OCI-LY7 (cell line): ENCODE data around the gene PLA2G15. TPM values are rescaled to one million over a fixed set of nuclear protein-coding genes. Genes with fewer than 3 reads are reported as not detected.

Experiments used
- BruUV-seq: library from RNA; stranded (reverse); fragments of 400-500 nt; replicated peaks from 2 replicates; lab custom pipeline; 2021; lab: Mats Ljungman, UMichigan
- CTCF ChIA-PET: fragments of 300-600 bp; sonication (Branson Sonifier 250); formaldehyde crosslinking; loops from one replicate; lab custom pipeline; 2022; ENCODE audit warnings: antibody characterized with exemption; ENCODE audit not compliant: unreplicated experiment; lab: Charles Lee
- POLR2A ChIA-PET: fragments of 300-600 bp; sonication (Branson Sonifier 250); formaldehyde crosslinking; loops from one replicate; lab custom pipeline; 2022; ENCODE audit warnings: antibody characterized with exemption; lab: Charles Lee
- DNase-seq: peaks from one replicate; pipeline ENCODE4 v3.0.0-alpha.2; 2015; ENCODE audit warnings: low spot score
- H2AFZ ChIP-seq: fragments of 200-600 bp; sonication (generic), shearing (Covaris generic); 2 replicates; pipeline ENCODE4 v1.6.1; 2014; ENCODE audit warnings: mild to moderate bottlenecking, antibody characterized with exemption, low read length, moderate library complexity
- H3K27ac ChIP-seq: fragments of 200-600 bp; sonication (generic); 2 replicates; pipeline ENCODE4 v1.5.1; 2014; ENCODE audit warnings: mixed run types, low read depth, mild to moderate bottlenecking, moderate library complexity, low read length, inconsistent platforms; ENCODE audit not compliant: poor library complexity, severe bottlenecking
- H3K36me3 ChIP-seq: fragments of 200-600 bp; sonication (generic); 2 replicates; pipeline ENCODE4 v1.6.1; 2014; ENCODE audit warnings: mild to moderate bottlenecking, antibody characterized with exemption, low read length, moderate library complexity, mixed read lengths; ENCODE audit not compliant: insufficient read depth
- H3K4me1 ChIP-seq: fragments of 200-600 bp; sonication (generic); 2 replicates; pipeline ENCODE4 v1.5.1; 2014; ENCODE audit warnings: mild to moderate bottlenecking, low read length; ENCODE audit not compliant: insufficient read depth, poor library complexity, severe bottlenecking
- H3K4me2 ChIP-seq: fragments of 200-600 bp; sonication (generic); 2 replicates; pipeline ENCODE4 v1.6.1; 2014; ENCODE audit warnings: mild to moderate bottlenecking, low read length
- H3K4me3 ChIP-seq: fragments of 200-600 bp; sonication (generic); 2 replicates; pipeline ENCODE4 v1.5.1; 2014; ENCODE audit warnings: mild to moderate bottlenecking, low read depth, low read length; ENCODE audit not compliant: poor library complexity, severe bottlenecking
- H3K79me2 ChIP-seq: fragments of 200-600 bp; sonication (generic); 2 replicates; pipeline ENCODE4 v1.6.1; 2016; ENCODE audit warnings: low read depth, mild to moderate bottlenecking, low read length, moderate library complexity, mixed read lengths; ENCODE audit not compliant: insufficient read depth
- H3K9me2 ChIP-seq: fragments of 200-600 bp; sonication (generic); 2 replicates; pipeline ENCODE4 v1.6.1; 2016; ENCODE audit warnings: mild to moderate bottlenecking, low read length, mixed read lengths; ENCODE audit not compliant: insufficient read depth
- H3K9me3 ChIP-seq: fragments of 200-600 bp; sonication (generic); 2 replicates; pipeline ENCODE4 v1.6.1; 2014; ENCODE audit warnings: mild to moderate bottlenecking, mixed run types, low read length, mixed read lengths
- H4K20me1 ChIP-seq: fragments of 200-600 bp; sonication (generic); 2 replicates; pipeline ENCODE4 v1.6.1; 2014; ENCODE audit warnings: mild to moderate bottlenecking, antibody characterized with exemption, low read length, moderate library complexity, mixed read lengths; ENCODE audit not compliant: insufficient read depth
- EZH2phosphoT487 ChIP-seq: fragments of 200-600 bp; sonication (generic); IDR thresholded peaks from 2 replicates; pipeline ENCODE4 v1.6.1; 2018; ENCODE audit warnings: low read depth, borderline replicate concordance, mild to moderate bottlenecking, mixed run types, antibody characterized with exemption, low read length, moderate library complexity, mixed read lengths
- intact Hi-C: fragments of 100-400 bp; cut with micrococcal nuclease; formaldehyde crosslinking; loops from one replicate; pipeline ENCODE4 v1.10.0; 2022; ENCODE audit not compliant: unreplicated experiment
- total RNA-seq, 2 experiments: library from RNA; depleted of rRNA in 1 of 2; stranded (reverse); fragments of >200 nt in 1 of 2; shearing (Covaris generic) in 1 of 2; gene quantifications; 2 replicates each; pipeline ENCODE4 v1.2.3, GENCODE V29; 2014 to 2022
- TF ChIP-seq, protein P1 (sequence below): fragments of 200-600 bp; sonication (generic); conservative IDR thresholded peaks from 2 replicates; pipeline ENCODE4 v1.5.1; 2014; ENCODE audit warnings: mild to moderate bottlenecking, antibody characterized with exemption, low read length, moderate library complexity, mixed read lengths

PLA2G15 gene
- total RNA-seq, 2 experiments from 2014 or later = 27.5 to 46.2 TPM

DNA sequence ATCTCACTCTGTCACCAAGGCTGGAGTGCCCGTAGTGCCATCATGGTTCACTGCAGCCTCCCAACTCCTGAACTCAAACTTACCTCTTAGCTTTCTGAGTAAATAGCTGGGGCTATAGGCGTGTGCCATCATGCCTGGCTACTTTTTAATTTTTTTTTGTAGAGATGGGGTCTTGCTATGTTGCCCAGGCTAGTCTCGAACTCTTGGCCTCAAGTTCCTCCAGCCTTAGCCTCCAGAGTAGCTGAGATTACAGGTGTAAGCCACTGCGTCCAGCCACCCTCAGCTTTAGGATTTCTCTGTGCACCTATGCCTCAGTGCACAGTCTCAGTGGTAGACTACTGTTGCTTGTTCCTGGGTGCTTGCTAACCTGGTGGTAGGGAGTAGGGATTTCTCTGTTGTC, 24.6 kb downstream of the PLA2G15 start:
- Histone ChIP-seq H3K4me1 (peaks cover 68% of the 10 kb centered on the region), H3K4me2 (no peak overlapping the region), H2AFZ (no peak overlapping the region), H3K4me3 (no peak overlapping the region), H3K27ac (peak overlapping the region; percentile 10), H4K20me1 (peaks cover 8% of the 10 kb centered on the region; the same call in 1 of the 2 replicates), H3K9me3 (no peaks in the 10 kb centered on the region), H3K79me2 (peaks cover 93% of the 10 kb centered on the region), H3K36me3 (peaks cover 71% of the 10 kb centered on the region), H3K9me2 (no peaks in the 10 kb centered on the region)
- intact Hi-C loops = no loop called here
- ChIA-PET CTCF (no interaction called here), POLR2A (no interaction called here)
- DNase-seq = no peak
- TF ChIP-seq, protein P1, sequence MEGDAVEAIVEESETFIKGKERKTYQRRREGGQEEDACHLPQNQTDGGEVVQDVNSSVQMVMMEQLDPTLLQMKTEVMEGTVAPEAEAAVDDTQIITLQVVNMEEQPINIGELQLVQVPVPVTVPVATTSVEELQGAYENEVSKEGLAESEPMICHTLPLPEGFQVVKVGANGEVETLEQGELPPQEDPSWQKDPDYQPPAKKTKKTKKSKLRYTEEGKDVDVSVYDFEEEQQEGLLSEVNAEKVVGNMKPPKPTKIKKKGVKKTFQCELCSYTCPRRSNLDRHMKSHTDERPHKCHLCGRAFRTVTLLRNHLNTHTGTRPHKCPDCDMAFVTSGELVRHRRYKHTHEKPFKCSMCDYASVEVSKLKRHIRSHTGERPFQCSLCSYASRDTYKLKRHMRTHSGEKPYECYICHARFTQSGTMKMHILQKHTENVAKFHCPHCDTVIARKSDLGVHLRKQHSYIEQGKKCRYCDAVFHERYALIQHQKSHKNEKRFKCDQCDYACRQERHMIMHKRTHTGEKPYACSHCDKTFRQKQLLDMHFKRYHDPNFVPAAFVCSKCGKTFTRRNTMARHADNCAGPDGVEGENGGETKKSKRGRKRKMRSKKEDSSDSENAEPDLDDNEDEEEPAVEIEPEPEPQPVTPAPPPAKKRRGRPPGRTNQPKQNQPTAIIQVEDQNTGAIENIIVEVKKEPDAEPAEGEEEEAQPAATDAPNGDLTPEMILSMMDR = no peak
- no peak for TF ChIP-seq EZH2phosphoT487
- no TSS peak for BruUV-seq

DNA sequence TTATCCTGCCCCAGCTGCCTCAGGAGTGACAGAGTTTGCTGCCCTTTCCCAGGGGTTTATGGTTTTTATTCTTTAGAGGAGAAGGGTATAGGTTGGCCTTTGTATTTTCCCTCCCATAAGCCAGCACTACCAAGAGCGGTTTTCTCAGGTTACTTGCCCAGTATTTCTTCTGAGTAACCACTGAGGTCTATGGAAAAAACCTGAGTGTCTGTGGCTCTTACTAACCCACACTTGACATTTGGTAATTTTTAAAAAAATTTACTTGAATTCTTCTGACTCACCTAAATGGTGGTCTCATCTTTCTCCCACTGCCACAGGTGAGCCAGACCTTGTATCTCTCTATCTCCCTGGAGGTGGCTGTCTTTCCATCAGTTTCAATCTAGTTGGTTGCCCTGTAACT, 25.2 kb downstream of the PLA2G15 start:
- Histone ChIP-seq H3K9me3 (no peaks in the 10 kb centered on the region), H2AFZ (no peak overlapping the region), H3K79me2 (peaks cover 92% of the 10 kb centered on the region), H3K9me2 (no peaks in the 10 kb centered on the region), H4K20me1 (peaks cover 8% of the 10 kb centered on the region; the same call in 1 of the 2 replicates), H3K4me1 (peaks cover 74% of the 10 kb centered on the region), H3K4me3 (no peak overlapping the region), H3K36me3 (peaks cover 75% of the 10 kb centered on the region), H3K27ac (peak overlapping the region; percentile 10), H3K4me2 (no peak overlapping the region)
- TF ChIP-seq, protein P1 = no peak
- no peak for TF ChIP-seq EZH2phosphoT487
- no TSS peak for BruUV-seq
- CTCF ChIA-PET = no interaction called here
- POLR2A ChIA-PET = interaction anchor here (0.7 kb wide), 1 partner anchor 26 kb away, joined by 3 read pairs; no protein-coding TSS in a partner anchor
- intact Hi-C loops = no loop called here
- no peak for DNase-seq

DNA sequence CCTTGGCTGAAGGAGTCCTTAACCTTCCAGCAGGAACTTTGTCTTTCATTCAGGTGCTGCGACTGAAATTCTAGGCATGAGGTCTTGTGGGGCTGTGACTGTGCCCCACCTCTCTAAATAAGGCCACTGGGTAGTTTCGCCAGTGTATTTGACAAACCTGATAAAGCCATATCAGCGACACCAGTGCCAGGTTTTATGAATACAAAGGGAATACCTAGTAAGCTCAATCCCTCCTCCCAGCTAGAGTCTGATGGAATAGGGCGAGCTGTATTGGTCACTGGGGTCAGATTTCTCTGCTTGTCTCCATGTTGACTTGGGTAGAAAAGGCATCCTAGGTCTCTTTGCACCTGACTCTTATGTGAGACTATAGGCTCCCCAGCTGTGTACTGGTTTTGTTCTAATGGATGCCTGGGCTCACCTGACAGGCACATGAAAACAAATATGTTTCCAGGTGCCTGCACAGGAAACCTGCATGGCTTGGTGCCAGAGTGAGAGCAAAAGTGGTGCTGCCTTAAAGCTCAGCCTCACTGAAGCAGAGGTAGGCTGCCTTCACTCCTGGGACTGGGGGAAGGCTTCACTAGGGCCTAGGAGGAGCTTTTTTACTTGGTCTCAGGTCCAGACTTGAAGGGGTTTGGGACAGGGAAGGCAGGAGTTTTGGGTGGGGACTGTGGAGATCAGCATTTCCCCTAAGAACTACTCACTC, 27.5 kb downstream of the PLA2G15 start:
- H3K4me2 ChIP-seq = peak overlapping the region; percentile 64
- no peaks in the 10 kb centered on the region for H3K9me2 ChIP-seq
- no peak for TF ChIP-seq EZH2phosphoT487
- TF ChIP-seq, protein P1 = no peak
- CTCF ChIA-PET = interaction anchor here (0.6 to 1.9 kb wide), 4 partner anchors 9 to 15 kb away, joined by 4 to 13 read pairs (median 6); partner anchors contain the start of gene SLC7A6
- POLR2A ChIA-PET = interaction anchor here (0.5 to 2.2 kb wide), 16 partner anchors 9 to 955 kb away, joined by 3 to 17 read pairs (median 4); partner anchors contain the start of genes NFATC3, PRMT7, SLC7A6 and SLC7A6OS
- intact Hi-C loops = no loop called here
- H2AFZ ChIP-seq = no peak overlapping the region
- H3K9me3 ChIP-seq = no peaks in the 10 kb centered on the region
- BruUV-seq = no TSS peak
- DNase-seq = peak; percentile 82
- H3K36me3 ChIP-seq = peaks cover 84% of the 10 kb centered on the region
- H3K4me1 ChIP-seq = peaks cover 66% of the 10 kb centered on the region
- H3K79me2 ChIP-seq = peaks cover 81% of the 10 kb centered on the region
- peak overlapping the region; percentile 15 for H3K4me3 ChIP-seq
- peak overlapping the region; percentile 79 for H3K27ac ChIP-seq
- H4K20me1 ChIP-seq = peaks cover 5% of the 10 kb centered on the region; the same call in 1 of the 2 replicates
